ENCODE measurements around the gene HOXD1. TPM values are rescaled to one million over a fixed set of nuclear protein-coding genes. Genes with fewer than 3 reads are reported as not detected.

Gene HOXD1
- total RNA-seq, 3 donors from 2014 or later, result 2.2 to 5.9 (median 4.6) TPM

DNA sequence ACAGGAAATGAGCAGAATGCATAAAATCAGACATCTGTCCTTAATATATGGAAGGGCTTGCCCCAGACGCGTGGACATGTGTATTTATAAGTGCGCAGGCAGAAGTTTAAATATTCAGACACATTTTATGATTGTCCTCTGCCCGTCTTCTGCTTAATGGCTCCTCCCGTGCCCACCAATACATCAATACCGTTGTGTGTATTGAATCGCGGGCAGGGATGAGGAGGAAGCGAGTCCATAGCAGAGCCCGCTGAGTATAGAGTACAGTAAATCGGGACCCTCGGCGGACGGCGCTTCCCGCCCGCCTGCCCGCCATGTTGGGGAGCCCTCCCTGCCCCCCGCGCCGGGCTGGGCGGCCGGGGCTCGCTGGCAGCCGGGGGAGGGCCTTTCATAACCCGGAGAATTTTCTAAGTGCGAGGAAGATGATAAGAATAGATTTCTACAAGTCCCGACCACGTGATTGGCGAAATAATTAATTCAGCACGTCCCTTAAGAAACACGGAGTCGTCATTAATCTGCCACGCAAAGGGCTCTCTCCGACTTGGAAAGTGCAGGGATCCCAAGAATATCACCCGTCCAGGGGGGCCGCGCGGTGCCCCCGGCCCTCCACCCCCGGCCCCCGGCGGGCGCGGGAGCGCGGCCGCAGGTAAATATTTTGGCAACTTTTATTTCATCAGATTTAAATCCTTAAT, 31.5 kb upstream of the HOXD1 start, which contains the start of gene HOXD3:
TSS of gene HOXD3 (plus strand) at position 501 of the 692 bp plus-strand sequence. CDS start 11,808 bp downstream, outside the sequence.
- Histone ChIP-seq H3K4me1 (ENCODE audit: low read depth) (peaks cover 15% of the 10 kb centered on the region), H3K36me3 (ENCODE audit: low read depth) (no peaks in the 10 kb centered on the region), H3K4me3 (no peak within 1 kb of the TSS), H3K9me3 (no peaks in the 10 kb centered on the region)
- no peak for ATAC-seq
- TF ChIP-seq, protein P1, sequence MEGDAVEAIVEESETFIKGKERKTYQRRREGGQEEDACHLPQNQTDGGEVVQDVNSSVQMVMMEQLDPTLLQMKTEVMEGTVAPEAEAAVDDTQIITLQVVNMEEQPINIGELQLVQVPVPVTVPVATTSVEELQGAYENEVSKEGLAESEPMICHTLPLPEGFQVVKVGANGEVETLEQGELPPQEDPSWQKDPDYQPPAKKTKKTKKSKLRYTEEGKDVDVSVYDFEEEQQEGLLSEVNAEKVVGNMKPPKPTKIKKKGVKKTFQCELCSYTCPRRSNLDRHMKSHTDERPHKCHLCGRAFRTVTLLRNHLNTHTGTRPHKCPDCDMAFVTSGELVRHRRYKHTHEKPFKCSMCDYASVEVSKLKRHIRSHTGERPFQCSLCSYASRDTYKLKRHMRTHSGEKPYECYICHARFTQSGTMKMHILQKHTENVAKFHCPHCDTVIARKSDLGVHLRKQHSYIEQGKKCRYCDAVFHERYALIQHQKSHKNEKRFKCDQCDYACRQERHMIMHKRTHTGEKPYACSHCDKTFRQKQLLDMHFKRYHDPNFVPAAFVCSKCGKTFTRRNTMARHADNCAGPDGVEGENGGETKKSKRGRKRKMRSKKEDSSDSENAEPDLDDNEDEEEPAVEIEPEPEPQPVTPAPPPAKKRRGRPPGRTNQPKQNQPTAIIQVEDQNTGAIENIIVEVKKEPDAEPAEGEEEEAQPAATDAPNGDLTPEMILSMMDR (IDR thresholded peaks at IDR 0.05), result no peak
- intact Hi-C loops (cut with DNase I, micrococcal nuclease), result no loop called here
- no peak for DNase-seq

DNA sequence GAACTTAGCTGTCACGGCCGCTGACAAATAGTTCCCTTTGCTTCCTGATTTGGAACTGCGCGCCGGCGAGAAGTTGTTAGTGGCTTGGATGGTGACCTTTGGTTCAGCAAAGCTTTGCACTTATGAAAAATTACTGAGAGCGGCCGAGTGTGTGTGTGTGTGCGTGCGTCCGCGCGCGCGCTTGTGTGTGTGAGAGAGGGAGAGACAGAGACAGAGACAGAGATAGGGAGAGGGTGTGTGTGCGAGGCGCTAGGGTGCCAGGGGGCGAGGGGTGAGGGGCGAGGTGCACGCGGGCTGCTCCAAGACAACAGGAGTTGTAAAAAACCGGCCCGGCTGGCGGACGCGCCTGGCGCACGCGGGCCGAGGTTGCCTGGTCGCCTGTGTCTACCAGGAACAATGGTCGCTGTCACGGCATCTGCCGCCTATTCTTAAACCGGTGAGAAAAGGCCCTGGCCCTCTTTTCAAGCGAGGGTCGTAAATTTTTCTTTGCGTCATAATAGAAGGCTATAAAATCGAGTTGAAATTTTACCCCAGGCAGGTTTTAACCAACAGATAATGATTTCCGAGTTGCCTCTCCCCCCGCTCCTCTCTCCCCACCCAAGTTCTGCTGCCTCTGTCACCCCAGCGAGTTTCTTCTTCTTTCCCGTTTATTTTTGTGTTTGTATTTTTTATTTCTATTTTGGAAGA, 30.8 kb upstream of the HOXD1 start:
- Histone ChIP-seq H3K36me3 (ENCODE audit: low read depth) (no peaks in the 10 kb centered on the region), H3K4me3 (no peak overlapping the region), H3K9me3 (no peaks in the 10 kb centered on the region), H3K4me1 (ENCODE audit: low read depth) (peaks cover 15% of the 10 kb centered on the region)
- DNase-seq, result peak in 2 of 3 donors; percentile 71 to 77
- intact Hi-C loops (cut with DNase I, micrococcal nuclease), result no loop called here
- TF ChIP-seq, protein P1 (IDR thresholded peaks at IDR 0.05), result no peak
- ATAC-seq, result peak; percentile 79

DNA sequence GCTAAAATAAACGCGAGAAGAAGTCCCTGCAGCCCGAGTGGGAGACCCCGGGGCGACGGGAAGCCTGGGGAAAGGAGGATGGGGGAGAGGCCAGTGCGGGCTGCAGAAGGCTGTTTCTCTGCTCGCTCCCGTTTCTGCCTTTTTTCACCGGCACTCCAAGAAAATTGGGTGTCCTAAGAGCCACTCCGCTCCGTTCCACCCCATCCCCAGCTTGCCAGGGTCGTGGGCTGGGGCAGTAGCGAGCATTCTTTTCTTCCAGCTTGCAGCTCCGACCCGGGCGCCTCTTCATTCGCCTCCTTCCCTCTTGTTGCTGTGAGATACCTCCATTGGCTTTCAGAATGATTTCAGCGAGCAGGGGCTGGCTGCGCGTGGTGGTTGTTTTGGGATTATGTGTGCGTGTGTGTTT, 30.3 kb upstream of the HOXD1 start:
- peak; percentile 4 for ATAC-seq
- H3K36me3 ChIP-seq (ENCODE audit: low read depth), result no peaks in the 10 kb centered on the region
- H3K4me1 ChIP-seq (ENCODE audit: low read depth), result peaks cover 15% of the 10 kb centered on the region
- no peak overlapping the region for H3K4me3 ChIP-seq
- TF ChIP-seq, protein P1 (IDR thresholded peaks at IDR 0.05), result no peak
- no peak for DNase-seq
- intact Hi-C loops (cut with DNase I, micrococcal nuclease), result no loop called here
- H3K9me3 ChIP-seq, result no peaks in the 10 kb centered on the region

DNA sequence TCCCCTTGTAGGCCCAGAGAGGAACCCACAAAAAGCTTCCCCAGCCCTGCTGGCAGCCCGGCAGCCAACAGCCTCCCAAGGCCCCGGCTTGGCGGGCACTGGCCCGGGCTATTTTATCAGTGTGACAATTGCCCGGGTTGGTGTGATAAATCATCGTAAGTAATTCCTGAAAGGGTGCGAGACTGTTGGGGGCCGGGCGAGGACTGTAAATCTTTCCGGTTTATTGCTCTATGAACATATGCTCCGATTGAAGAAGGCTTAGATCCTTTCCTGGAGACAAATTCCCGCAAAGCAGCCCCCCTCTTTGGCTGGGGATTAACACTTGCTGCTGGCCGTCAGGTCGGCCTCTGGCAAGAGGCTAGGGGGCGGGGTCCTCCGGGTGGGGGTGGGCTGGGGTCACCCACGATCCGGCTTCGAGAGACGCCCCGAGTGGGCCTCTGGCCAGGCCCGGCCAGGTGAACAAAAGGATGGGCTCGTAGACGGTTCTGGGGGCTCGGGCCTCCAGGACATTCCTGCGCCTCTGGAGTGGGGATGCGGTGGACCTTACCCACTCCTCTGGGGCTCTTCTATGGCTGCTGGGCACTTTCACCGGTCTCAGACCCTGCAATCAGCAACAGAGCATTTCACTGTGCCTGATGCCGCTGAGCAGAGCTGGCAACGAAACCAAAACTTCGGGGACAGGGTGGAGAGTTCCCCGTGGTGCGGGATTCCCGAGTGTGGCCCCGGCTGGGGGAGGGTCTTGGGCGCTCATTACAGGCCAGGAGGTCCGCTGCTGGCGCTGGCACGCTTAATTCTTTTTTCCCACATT, 29.4 kb upstream of the HOXD1 start:
- intact Hi-C loops (cut with DNase I, micrococcal nuclease), result no loop called here
- TF ChIP-seq, protein P1 (IDR thresholded peaks at IDR 0.05), result no peak
- DNase-seq (no peak), ATAC-seq (peak; percentile 68)
- Histone ChIP-seq H3K36me3 (ENCODE audit: low read depth) (no peaks in the 10 kb centered on the region), H3K9me3 (no peaks in the 10 kb centered on the region), H3K4me1 (ENCODE audit: low read depth) (peaks cover 15% of the 10 kb centered on the region), H3K4me3 (no peak overlapping the region)

DNA sequence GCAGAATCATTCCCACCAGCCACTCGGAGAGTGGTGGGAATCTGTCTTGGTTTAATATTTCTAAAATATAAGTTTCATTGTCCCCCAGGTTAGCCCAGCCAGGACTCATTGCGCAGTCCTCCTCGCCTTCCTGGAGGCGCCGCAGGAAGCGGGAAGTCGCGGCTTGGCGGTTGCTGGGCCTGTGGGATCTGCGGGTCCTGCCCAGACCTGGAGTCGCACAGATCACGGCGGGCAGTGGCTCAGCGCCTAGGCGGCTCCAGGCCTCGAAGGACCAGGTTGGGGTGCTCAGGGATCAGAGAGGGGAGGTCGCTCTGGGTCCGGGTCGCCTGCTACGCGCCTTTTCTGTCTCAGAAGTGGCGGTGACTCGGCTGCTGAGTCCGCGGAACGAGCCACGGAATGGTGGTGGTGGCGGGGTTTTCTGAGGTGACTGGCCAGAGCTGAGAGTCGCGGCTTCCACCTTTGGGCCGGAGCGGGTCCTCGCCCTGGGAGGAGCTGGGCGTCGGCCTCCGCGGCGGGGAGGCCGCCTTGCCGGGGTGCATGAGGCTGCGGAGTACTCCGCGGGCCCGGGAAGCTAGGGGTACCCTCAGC, 28.7 kb upstream of the HOXD1 start:
- Histone ChIP-seq H3K4me3 (no peak overlapping the region), H3K36me3 (ENCODE audit: low read depth) (no peaks in the 10 kb centered on the region), H3K9me3 (no peaks in the 10 kb centered on the region), H3K4me1 (ENCODE audit: low read depth) (peaks cover 15% of the 10 kb centered on the region)
- no peak for ATAC-seq
- intact Hi-C loops (cut with DNase I, micrococcal nuclease), result no loop called here
- TF ChIP-seq, protein P1 (IDR thresholded peaks at IDR 0.05), result no peak
- no peak for DNase-seq
